ENCODE results near the gene REXO4.

REXO4 gene, protein sequence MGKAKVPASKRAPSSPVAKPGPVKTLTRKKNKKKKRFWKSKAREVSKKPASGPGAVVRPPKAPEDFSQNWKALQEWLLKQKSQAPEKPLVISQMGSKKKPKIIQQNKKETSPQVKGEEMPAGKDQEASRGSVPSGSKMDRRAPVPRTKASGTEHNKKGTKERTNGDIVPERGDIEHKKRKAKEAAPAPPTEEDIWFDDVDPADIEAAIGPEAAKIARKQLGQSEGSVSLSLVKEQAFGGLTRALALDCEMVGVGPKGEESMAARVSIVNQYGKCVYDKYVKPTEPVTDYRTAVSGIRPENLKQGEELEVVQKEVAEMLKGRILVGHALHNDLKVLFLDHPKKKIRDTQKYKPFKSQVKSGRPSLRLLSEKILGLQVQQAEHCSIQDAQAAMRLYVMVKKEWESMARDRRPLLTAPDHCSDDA

DNA sequence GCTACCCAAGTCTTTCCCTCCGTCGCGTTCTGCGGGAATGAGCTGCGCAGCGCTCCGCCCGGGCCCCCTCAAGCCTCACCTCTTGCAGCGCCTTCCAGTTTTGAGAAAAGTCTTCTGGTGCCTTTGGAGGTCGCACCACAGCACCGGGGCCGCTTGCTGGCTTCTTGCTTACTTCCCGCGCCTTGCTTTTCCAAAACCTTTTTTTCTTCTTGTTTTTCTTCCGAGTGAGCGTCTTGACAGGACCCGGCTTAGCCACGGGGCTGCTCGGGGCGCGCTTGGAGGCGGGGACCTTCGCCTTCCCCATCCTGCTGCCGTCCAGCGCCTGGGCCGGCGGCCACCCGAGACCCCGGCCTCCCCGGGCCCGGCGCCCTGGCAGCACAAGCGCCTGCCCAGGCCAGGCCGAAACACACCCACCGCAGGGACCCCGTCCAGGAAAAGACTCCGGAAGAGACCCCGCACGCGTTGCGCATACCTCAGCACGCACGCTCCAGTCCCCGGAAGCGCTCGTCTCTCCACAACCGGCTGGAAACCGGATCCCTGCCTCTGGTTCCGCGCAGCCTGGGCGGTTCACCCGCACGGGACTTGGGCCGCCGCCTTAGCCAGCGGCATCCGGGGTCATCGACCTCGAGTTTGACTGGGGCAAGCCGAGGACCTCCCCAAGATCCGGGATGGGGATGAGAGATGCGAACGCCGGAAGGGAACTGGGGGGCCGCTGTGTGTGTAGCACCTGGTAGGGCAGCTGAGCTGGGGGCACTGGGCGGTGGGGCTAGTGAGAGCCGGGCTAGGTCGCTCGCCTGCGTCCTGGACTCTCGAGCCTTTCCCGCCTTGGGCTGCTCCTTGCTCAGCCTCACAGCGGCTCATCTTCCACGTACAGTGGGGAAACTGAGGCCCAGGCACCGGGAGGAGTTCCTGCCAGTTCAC is at the start of gene REXO4:
REXO4 (minus strand) TSS at position 470 of the 921 bp plus-strand sequence; CDS start at position 304, 166 bp downstream.
- DNase-seq (ENCODE audit: low read depth in 2 of 3, low spot score in 1 of 3) = peak; percentile 84 to 85 (median 84)

DNA sequence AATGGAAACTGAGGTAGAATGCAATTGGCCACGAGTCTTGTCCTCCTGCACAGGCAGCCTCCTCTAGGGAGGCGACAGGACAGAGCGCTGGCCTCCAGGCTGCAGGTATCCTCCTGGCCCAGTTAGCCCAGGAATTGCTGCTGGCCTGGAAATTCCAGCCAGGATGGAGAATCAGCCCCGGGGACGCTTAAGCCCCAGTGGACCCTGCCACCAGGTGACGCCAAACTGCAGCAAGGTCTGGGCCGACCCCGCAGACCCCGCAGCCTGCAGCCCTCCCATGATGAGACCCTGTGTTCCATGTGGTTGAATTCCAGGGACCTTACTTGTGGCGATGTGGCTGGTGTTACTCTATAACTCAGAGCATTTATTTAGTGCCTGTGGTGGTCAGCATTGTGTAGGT is 49.3 kb upstream of the REXO4 start:
- no peak for DNase-seq (ENCODE audit: low read depth in 2 of 3, low spot score in 1 of 3)

DNA sequence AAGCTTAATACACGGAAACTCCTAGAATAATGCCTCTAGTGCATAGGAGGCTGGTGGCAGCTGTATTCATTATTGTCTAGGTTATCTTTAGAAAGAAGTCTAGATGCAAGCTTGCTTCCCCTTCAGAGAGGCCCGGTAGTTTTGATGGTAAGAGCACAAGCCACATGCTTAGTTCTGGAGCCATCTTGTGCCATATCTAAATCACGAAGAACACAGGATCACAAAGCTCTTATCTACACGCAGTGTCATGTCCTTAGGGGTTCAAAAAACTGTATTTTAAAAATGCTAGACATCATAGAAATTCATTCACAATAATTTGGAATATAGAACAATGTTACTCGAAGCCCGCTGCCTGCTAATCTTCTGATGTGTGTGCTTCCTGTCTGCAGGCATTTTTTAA is 48.2 kb upstream of the REXO4 start:
- no peak for DNase-seq (ENCODE audit: low read depth in 2 of 3, low spot score in 1 of 3)

DNA sequence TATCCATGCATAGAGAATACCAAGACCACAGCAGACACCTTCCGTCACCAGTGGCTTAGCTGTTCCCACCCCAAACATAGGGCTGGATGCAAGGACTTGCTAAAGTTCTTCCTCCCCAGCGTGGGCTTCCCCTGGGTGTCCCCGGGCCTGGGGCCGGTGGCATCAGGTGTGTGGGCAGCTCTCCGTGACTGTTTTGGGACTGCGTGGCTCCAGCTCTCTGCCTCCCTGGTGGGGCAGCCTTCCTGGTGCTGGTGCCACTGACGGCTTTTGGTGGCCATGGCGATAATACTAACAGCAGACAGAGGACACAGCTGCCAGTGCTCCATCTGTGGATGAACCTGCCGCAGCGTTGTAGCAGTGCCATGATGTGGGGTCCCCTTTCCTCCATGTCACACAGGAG is 46.8 kb upstream of the REXO4 start:
- DNase-seq (ENCODE audit: low read depth in 2 of 3, low spot score in 1 of 3) = no peak

DNA sequence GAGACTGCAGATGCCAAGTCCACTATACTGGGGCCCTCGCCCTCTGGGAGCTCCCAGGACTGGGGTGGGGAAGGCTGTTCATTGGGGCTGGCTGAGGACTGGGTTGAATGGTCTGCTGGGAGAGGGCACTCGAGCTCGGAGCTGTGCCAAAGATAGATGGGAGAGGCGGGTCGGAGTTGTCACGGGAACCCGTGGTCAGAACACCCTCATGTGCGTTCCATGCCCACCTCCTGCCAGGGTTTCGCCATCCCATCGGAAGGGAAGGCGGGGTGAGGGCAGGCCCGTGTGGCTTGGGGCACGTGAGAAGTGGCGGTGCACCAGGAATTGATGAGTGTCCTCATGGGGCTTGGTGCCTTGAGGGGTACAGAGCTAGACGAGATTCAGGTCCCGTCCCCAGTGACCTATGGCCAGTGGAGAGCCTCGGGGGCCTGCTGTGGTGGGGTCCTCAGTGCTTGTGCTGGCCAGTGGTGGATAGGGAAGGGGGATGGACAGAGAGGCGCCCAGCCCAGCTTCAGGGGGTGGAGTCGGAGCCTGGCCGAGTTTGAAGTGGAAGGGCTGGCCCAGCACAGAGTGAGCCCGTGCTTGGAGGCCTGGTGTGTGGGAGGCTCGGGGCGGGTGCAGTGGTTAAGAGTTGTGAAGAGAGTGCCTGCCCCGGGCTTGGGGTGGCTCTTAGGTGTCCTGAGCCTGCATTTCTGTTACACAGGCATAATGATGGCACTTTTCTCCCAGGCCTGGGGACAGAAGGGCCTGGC is 46.2 kb upstream of the REXO4 start:
- DNase-seq (ENCODE audit: low read depth in 2 of 3, low spot score in 1 of 3) = no peak

DNA sequence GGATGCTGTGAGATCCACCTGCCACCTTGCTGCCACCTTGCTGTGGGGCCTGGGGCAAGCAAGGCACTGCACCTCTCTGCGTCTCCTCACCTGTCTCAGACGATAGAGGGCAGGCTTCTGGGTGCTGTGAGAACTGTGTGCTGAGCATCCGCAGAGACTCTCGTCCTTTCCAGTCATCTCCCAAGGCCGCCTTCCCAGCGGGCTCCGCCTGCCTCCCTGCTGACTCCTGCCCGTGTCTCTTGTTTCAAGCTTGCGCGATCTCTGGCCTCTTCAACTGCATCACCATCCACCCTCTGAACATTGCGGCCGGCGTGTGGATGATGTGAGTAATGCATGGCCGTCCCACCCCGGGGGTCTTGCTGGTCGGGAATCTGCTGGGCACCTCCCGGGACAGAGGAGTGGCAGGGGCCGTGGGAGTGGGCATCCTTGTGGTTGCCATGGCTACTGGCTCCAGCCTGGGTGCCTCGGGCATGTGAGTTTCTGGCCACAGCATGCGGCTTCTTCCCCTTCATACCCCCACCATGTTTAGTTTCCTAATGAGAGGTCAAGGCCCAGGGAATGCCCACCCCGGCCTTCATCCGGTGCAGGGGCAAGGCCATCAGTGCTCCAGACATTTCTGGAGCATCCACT is 45.5 kb upstream of the REXO4 start:
- DNase-seq (ENCODE audit: low read depth in 2 of 3, low spot score in 1 of 3) = no peak

DNA sequence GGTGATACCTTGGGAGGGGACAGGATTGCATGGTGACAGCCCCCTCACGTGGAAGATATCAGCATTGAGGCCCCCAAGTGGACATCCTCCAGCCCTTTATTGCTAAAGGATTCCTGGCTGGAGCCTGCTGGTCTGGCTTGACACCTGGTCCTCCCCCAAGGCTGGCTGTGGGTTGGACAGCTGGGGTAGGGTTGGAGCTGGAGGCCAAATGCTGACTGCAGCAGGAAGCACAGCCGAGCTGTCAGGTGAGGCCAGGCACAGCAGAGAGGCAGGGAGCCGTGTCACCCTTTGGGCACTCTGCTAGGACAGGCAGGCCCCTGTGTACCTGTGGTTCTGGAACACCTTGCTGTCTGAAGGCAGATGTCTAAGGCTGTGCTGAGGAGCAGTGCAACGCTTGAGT is 44.2 kb upstream of the REXO4 start:
- no peak for DNase-seq (ENCODE audit: low read depth in 2 of 3, low spot score in 1 of 3)

DNA sequence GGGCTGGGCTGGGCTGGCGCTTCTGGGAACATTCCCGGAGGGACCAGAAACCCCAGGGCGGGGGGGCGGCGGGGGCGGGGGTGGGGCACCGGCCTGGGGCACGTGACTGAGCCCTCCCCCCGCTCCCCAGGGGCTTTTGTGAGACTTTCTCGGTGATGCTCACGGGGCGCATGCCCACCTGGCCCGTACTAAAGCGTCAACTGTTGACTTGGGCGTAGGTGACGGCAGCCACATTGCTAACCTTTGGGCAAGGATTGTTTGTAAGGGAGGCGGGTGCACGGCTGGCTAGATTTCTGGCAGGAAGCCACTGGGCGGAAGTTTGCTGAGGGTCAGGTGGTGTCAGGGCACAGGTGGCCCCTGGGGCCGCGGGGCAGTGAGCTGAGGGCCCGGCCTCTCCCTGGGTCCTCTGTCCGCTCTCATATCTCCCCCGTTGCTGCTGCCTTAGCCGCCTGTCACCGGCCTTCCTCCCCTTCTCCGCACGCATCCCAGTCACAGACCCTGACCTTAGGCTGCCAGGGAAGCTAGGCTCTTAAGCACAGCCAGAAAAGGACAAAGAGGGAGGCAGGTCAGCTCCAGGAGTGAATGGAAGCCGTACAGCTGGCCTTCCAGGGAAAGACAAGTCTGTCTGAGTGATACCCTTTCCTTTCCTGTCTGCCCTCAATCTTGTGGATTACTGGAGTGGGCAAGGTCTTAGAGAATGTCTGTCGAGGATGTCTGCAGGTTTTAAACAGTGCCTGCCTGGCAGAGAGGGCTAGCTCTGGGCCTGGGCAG is 42.8 kb upstream of the REXO4 start:
- no peak for DNase-seq (ENCODE audit: low read depth in 2 of 3, low spot score in 1 of 3)

DNA sequence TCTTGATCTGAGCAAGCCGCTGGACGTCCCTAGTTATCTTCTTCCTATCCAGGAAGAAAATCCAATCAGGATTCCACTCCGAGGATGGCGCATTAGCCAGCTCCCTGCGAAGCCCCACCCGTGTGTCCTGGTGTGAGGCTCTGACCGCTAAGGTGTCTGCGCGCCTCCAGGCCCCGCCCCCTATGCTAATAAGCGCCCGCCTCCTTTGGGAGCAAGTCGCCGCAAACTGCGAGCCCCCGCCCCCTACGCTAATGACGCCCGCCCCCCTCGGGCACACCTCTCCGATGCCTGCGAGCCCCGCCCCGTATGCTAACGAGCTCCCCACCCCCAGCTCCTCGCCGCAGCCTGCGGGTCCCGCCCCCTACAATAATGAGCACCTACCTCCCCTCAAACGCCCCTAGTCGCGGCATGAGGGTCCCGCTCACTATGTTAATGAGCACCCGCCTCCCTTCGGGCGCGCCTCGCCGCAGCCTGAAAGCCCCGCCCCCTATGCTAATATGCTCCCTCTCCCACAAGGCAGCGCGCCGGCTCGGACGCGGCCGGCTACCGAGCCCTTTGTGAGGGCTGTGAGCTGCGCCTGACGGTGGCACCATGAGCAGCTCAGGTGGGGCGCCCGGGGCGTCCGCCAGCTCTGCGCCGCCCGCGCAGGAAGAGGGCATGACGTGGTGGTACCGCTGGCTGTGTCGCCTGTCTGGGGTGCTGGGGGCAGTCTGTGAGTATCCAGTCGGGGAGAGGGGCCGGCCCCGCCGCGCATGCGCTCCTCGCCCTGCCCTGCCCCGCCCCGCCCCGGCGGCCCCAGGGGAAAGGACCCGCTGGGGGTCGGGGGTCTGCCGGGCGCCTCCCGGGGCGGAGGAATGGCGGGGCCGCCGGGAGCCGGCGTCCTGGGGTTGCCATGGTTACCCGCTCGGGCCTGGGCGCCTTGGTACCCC is 41.9 kb upstream of the REXO4 start, which contains the start of gene CACFD1:
CACFD1 (plus strand) TSS at position 503 of the 929 bp plus-strand sequence; CDS start at position 592, 89 bp downstream.
- peak; percentile 83 to 93 (median 92) for DNase-seq (ENCODE audit: low read depth in 2 of 3, low spot score in 1 of 3)

DNA sequence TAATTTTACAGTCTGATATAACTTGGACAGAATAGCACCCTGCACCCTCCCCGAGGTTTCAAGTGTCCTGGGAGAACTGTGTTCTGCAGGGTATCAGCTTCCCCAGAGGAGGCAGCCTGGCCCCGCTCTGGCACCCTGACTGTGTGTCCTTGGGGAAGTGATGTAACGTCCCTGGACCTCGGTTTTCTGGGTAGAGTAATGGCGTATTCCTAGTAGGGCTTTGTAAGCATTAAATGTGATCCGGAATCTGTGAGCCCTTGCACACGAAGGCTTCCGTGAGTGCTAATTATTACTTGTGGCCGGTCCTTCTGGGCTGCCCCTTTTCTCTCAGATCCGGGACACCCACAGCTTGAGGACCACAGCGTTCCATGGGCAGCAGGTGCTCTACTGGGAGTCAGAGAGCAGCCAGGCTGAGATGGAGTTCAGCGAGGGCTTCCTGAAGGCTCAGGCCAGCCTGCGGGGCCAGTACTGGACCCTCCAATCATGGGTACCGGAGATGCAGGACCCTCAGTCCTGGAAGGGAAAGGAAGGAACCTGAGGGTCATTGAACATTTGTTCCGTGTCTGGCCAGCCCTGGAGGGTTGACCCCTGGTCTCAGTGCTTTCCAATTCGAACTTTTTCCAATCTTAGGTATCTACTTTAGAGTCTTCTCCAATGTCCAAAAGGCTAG is 41.0 kb upstream of the REXO4 start:
- no peak for DNase-seq (ENCODE audit: low read depth in 2 of 3, low spot score in 1 of 3)

DNA sequence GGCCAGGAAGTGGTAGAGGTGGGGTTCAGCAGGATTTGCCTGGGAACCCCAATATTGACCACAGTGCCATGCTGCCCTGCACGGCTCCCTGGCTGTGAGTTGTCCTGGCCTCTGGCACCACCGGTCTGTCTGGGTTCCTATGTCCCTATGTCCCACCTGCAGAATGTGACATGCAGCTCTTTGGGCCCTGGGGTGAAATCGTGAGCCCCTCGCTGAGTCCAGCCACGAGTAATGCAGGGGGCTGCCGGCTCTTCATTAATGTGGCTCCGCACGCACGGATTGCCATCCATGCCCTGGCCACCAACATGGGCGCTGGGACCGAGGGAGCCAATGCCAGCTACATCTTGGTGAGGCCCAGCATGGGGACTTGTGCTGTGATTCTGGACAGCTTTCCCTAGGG is 39.9 kb upstream of the REXO4 start:
- DNase-seq (ENCODE audit: low read depth in 2 of 3, low spot score in 1 of 3) = no peak

DNA sequence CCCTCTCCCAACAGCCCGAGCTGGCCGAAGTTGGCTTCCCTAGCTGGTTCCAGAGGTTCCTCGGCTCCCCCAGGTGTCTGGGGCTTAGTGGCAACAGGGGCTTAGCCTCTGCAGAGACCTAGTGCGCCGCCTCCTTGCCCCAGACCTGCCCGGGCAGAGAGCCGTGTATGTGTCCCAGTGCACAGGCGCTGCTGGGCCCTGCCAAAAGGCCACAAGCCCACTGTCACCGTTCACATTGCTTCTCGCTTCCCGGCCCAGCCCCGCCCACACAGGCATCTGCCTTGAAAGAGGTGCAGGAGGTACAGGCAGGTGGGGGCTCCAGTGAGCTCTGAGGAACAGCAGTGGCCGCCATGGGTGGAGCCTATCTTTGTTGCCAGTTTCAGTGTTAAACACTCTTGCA is 39.4 kb upstream of the REXO4 start:
- no peak for DNase-seq (ENCODE audit: low read depth in 2 of 3, low spot score in 1 of 3)

DNA sequence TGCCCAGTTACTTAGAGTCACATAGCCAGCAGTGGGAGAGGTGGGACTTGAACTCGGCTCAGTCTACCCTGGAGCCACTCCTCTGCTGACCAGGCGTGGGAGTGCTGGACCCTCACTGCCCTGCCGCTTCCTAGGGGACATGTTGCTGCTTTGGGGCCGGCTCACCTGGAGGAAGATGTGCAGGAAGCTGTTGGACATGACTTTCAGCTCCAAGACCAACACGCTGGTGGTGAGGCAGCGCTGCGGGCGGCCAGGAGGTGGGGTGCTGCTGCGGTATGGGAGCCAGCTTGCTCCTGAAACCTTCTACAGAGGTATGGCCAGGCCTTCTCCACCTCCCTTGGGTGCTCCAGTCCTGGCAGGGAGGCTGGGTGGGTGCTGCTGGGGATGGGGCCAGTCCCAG is 38.6 kb upstream of the REXO4 start:
- no peak for DNase-seq (ENCODE audit: low read depth in 2 of 3, low spot score in 1 of 3)

DNA sequence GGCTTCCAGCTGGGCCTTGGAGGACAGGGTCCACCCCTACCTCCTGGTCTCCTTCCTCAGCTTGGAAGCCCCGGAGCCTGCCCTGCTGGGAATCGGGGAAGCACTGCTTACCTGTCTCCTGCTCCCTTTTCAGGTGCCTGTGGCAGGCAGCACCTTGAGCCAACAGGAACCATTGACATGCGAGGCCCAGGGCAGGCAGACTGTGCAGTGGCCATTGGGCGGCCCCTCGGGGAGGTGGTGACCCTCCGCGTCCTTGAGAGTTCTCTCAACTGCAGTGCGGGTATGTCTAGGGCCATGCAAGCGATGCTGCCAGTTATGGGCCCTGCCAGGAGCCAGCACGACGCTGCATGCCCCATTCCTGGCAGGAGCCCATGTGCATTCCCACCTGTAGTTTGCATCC is 38.1 kb upstream of the REXO4 start:
- DNase-seq (ENCODE audit: low read depth in 2 of 3, low spot score in 1 of 3) = no peak

DNA sequence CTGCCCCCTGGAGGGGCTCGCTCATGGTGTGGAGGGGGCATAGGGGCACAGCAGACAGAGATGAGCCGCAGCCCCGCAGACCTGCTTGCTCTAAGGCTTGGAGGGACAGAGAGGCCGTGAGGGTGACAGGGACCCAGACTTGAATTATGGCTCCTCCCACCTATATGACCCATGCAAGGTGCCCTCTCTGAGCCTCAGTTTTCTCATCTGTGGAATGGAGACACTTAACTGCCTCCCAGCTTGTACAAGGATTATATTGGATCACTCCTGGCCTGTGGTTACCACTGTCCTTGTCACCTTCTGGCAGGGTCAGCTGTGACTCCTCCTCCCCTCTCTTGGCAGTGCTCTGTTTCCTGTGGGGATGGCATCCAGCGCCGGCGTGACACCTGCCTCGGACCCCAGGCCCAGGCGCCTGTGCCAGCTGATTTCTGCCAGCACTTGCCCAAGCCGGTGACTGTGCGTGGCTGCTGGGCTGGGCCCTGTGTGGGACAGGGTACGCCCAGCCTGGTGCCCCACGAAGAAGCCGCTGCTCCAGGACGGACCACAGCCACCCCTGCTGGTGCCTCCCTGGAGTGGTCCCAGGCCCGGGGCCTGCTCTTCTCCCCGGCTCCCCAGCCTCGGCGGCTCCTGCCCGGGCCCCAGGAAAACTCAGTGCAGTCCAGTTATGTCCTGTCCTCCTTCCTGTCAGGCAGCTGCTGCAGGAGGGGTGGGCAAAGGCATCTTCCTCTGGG is 37.3 kb upstream of the REXO4 start:
- DNase-seq (ENCODE audit: low read depth in 2 of 3, low spot score in 1 of 3) = no peak

DNA sequence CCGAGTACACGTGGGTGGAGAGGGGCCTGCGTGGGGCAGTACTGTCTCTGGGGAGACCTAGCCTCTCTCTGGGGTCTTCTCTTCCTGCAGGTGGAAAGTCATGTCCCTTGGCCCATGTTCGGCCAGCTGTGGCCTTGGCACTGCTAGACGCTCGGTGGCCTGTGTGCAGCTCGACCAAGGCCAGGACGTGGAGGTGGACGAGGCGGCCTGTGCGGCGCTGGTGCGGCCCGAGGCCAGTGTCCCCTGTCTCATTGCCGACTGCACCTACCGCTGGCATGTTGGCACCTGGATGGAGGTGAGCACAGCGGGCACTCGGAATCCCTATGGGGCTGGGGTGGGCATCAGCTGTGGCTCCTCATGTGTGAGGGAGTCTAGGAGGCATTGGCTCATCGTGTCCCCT is 36.5 kb upstream of the REXO4 start:
- DNase-seq (ENCODE audit: low read depth in 2 of 3, low spot score in 1 of 3) = no peak

DNA sequence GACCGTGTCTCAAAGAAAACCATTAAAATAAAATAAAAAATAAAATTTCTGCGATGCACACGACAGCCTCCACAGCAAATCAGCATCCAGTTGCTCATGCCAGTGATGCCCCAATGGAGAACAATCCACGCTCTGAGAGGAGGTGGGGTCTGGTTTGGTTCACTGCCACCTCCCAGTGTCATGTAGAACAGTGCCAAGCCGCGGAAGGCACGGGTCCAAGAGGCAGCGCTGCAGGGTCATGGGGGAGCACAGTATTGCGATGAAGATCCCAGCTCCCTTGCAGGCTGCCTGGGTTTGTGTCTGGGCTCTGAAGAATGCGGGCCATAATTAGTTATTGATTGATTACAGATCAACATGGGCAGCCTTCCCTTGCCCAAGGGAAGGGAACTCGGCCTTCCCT is 35.8 kb upstream of the REXO4 start:
- DNase-seq (ENCODE audit: low read depth in 2 of 3, low spot score in 1 of 3) = no peak

DNA sequence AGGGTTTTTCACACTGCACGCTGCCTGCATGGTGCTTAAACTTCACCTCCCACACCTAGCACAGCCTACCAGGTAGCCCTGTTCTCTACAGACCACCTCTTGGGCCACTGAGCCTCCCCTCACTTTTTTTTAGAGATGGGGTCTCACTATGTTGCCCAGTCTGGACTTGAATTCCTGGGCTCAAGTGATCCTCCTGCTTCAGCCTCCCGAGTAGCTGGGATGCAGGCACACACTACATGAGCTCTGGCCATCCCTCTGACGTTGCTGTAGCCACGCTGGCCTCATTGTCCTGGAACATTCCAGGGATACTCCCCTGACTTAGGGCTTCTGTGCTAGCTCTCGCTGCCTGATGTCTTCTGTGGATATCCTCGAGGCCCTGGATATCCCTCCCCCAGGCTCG is 34.8 kb upstream of the REXO4 start:
- no peak for DNase-seq (ENCODE audit: low read depth in 2 of 3, low spot score in 1 of 3)

All from stimulated activated CD4-positive, alpha-beta T cell treated with anti-CD3 and anti-CD28 coated beads, Interleukin-12 subunit alpha, Interleukin-12 subunit beta, amount 100 ng/mL, for 48 hours (primary cell).